ENCODE measurements around the gene DEFB121. TPM values are rescaled to one million over a fixed set of nuclear protein-coding genes. Genes with fewer than 3 reads are reported as not detected.

DEFB121 gene
- total and polyA plus RNA-seq, 2 experiments from 2014 or later = not detected

- TF ChIP-seq ZNF462 (CRISPR knock-in tag; IDR thresholded peaks at IDR 0.05) (no peak), NANOG (IDR thresholded peaks at IDR 0.05; ENCODE audit: borderline replicate concordance) (no peak), EZH2 (IDR thresholded peaks at IDR 0.05; ENCODE audit: low read depth, unreplicated experiment) (no peak), STAT1 (IDR thresholded peaks at IDR 0.05; ENCODE audit: unreplicated experiment) (no peak)
These were observed 9.6 kb upstream of the DEFB121 start (continued) for GRCh38 chr20:31415653-31416052.

- H3K27me3 Mint-ChIP-seq (ENCODE audit: insufficient read depth, low read depth, poor library complexity) = peaks cover 4% of the 10 kb centered on the region
- H3K9me3 Mint-ChIP-seq = peaks cover 96% of the 10 kb centered on the region; the same call in 2 of the 3 replicates
- no peak overlapping the region for H3K27ac ChIP-seq (ENCODE audit: low read depth)
- H3K79me2 ChIP-seq (replicated peaks; ENCODE audit: insufficient read depth) = no peaks in the 10 kb centered on the region
- no peaks in the 10 kb centered on the region for H3F3A ChIP-seq (replicated peaks; ENCODE audit: low read depth)
- no peak for ATAC-seq
- no peak overlapping the region for H3K4me2 ChIP-seq
- H3K4me3 Mint-ChIP-seq = no peak overlapping the region
- no peaks in the 10 kb centered on the region for H4K20me1 ChIP-seq (replicated peaks; ENCODE audit: insufficient read depth)
- peaks cover 3% of the 10 kb centered on the region; the same call in 1 of the 2 replicates for H3K36me3 ChIP-seq (ENCODE audit: insufficient read depth)
- DNase-seq (ENCODE audit: low spot score) = no peak
- H2AFZ ChIP-seq = no peak overlapping the region
- no peak overlapping the region for H3K27ac Mint-ChIP-seq
- H3K27me3 ChIP-seq (ENCODE audit: insufficient read depth) = no peaks in the 10 kb centered on the region
- H3K4me3 ChIP-seq = no peak overlapping the region
- no peaks in the 10 kb centered on the region for H3K4me1 Mint-ChIP-seq
- H3K9me2 ChIP-seq (ENCODE audit: insufficient read depth) = peaks cover 7% of the 10 kb centered on the region; the same call in 1 of the 2 replicates
- no peaks in the 10 kb centered on the region for H3K4me1 ChIP-seq (ENCODE audit: insufficient read depth)
- H3K36me3 Mint-ChIP-seq (ENCODE audit: low read depth) = peaks cover 27% of the 10 kb centered on the region
- TF ChIP-seq EZH2 (IDR thresholded peaks at IDR 0.05; ENCODE audit: low read depth, unreplicated experiment) = no peak
- no peak for TF ChIP-seq STAT1 (IDR thresholded peaks at IDR 0.05; ENCODE audit: unreplicated experiment)
- TF ChIP-seq POLR2AphosphoS5 (IDR thresholded peaks at IDR 0.05; ENCODE audit: low read depth) = no peak
- no peak for TF ChIP-seq NANOG (IDR thresholded peaks at IDR 0.05; ENCODE audit: borderline replicate concordance)
- no peak for TF ChIP-seq ZNF331 (CRISPR knock-in tag; IDR thresholded peaks at IDR 0.05; ENCODE audit: low read depth)
- no peak for TF ChIP-seq CTCF (conservative IDR thresholded peaks at IDR 0.05; ENCODE audit: low read depth in 2 of 2)
- TF ChIP-seq REST (IDR thresholded peaks at IDR 0.05; ENCODE audit: unreplicated experiment) = no peak
These were observed 8.4 kb upstream of the DEFB121 start for GRCh38 chr20:31414381-31414780.
